ENCODE data around the gene RFX5.

Gene RFX5

GRCh38 chr1:151364996-151365395 lies 17.9 kb upstream of the RFX5 start:
- Histone ChIP-seq H3K9me3 (ENCODE audit: insufficient read depth, low read depth, low read length) (peaks cover 18% of the 10 kb centered on the region), H3K4me3 (ENCODE audit: low read depth, low read length) (no peak overlapping the region), H3K4me2 (ENCODE audit: low read length) (no peak overlapping the region), H3K18ac (ENCODE audit: low read length) (no peak overlapping the region), H4K91ac (ENCODE audit: low read depth, low read length) (no peak overlapping the region), H3K79me1 (ENCODE audit: low read length) (no peaks in the 10 kb centered on the region), H2BK120ac (ENCODE audit: insufficient read depth, low read length, poor library complexity) (no peak overlapping the region), H2BK12ac (ENCODE audit: low read length) (no peak overlapping the region), H2BK5ac (ENCODE audit: low read depth, low read length, poor library complexity) (no peak overlapping the region), H2AK5ac (ENCODE audit: low read length) (no peak overlapping the region), H3K36me3 (ENCODE audit: control insufficient read depth in 1 of 2, insufficient read depth in 2 of 2, low read length in 2 of 2) (peaks cover 2 to 3% of the 10 kb centered on the region in 2 experiments), H3K4me1 (ENCODE audit: control insufficient read depth in 1 of 2, insufficient read depth in 2 of 2, low read length in 2 of 2) (no peaks in the 10 kb centered on the region), H3K27ac (ENCODE audit: low read depth, low read length) (no peak overlapping the region), H3K14ac (ENCODE audit: low read length) (no peak overlapping the region), H4K8ac (ENCODE audit: low read depth, low read length) (no peak overlapping the region), H3K27me3 (ENCODE audit: insufficient read depth, low read length) (no peaks in the 10 kb centered on the region), H3K79me2 (ENCODE audit: control insufficient read depth, insufficient read depth, low read length, poor library complexity) (no peaks in the 10 kb centered on the region), H3K23ac (ENCODE audit: low read length) (no peak overlapping the region), H3K9ac (ENCODE audit: low read length) (no peak overlapping the region), H3K4ac (ENCODE audit: low read depth, low read length) (no peak overlapping the region), H4K12ac (ENCODE audit: low read depth, low read length) (no peak overlapping the region), H2AFZ (ENCODE audit: insufficient read depth, low read length, poor library complexity) (no peak overlapping the region)
- WGBS (ENCODE audit: extremely low coverage, insufficient coverage, insufficient read length): no CpG with 5 or more reads among the region's 4 CpGs
- DNase-seq: no peak

DNA sequence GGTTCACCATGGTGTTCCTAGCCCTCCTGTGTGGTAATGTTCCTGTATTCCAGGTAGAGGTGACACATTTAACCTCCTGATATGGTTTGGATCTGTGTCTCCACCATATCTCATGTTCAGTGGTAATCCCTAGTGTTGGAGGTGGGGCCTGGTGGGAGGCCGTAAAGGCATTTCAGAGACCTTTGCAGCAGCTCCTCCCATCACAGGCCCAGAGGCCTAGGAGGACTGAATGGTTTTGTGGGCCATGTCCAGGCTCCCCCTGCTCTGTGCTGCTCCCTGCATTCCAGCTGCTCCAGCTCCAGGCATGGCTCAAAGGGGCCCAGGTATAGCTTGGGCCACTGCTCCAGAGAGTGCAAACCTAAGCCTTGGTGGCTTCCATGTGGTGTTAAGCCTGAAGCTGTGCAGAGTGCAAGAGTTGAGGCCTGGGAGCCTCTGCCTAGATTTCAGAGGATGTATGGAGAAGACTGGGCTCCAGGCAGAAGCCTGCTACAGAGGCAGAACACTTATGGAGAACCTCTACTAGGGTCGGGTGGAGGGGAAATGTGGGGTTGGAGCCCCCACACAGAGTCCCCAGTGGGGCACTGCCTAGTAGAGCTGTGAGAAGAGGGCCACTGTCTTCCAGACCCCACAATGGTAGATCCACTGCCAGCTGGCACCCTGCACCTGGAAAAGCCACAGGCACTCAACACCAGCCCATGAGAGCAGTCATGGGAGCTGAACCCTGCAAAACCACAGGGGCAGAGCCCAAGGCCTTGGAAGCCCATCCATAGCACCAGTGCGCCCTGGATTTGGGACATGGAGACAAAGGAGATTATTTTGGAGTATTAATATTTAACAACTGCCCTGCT lies 15.5 kb upstream of the RFX5 start:
- Histone ChIP-seq H3K79me1 (ENCODE audit: low read length) (no peaks in the 10 kb centered on the region), H4K12ac (ENCODE audit: low read depth, low read length) (no peak overlapping the region), H2BK120ac (ENCODE audit: insufficient read depth, low read length, poor library complexity) (no peak overlapping the region), H3K23ac (ENCODE audit: low read length) (no peak overlapping the region), H3K4ac (ENCODE audit: low read depth, low read length) (no peak overlapping the region), H3K4me3 (ENCODE audit: low read depth, low read length) (no peak overlapping the region), H3K27ac (ENCODE audit: low read depth, low read length) (no peak overlapping the region), H3K27me3 (ENCODE audit: insufficient read depth, low read length) (no peaks in the 10 kb centered on the region), H2AK5ac (ENCODE audit: low read length) (no peak overlapping the region), H2BK12ac (ENCODE audit: low read length) (no peak overlapping the region), H3K9ac (ENCODE audit: low read length) (no peak overlapping the region), H3K18ac (ENCODE audit: low read length) (no peak overlapping the region), H3K36me3 (ENCODE audit: control insufficient read depth in 1 of 2, insufficient read depth in 2 of 2, low read length in 2 of 2) (peaks cover 2 to 3% of the 10 kb centered on the region in 2 experiments), H3K79me2 (ENCODE audit: control insufficient read depth, insufficient read depth, low read length, poor library complexity) (no peaks in the 10 kb centered on the region), H4K91ac (ENCODE audit: low read depth, low read length) (no peak overlapping the region), H2AFZ (ENCODE audit: insufficient read depth, low read length, poor library complexity) (no peak overlapping the region), H3K4me2 (ENCODE audit: low read length) (no peak overlapping the region), H4K8ac (ENCODE audit: low read depth, low read length) (no peak overlapping the region), H3K14ac (ENCODE audit: low read length) (no peak overlapping the region), H3K9me3 (ENCODE audit: insufficient read depth, low read depth, low read length) (peaks cover 15% of the 10 kb centered on the region), H3K4me1 (ENCODE audit: control insufficient read depth in 1 of 2, insufficient read depth in 2 of 2, low read length in 2 of 2) (no peaks in the 10 kb centered on the region), H2BK5ac (ENCODE audit: low read depth, low read length, poor library complexity) (no peak overlapping the region)
- no CpG with 5 or more reads among the region's 3 CpGs for WGBS (ENCODE audit: extremely low coverage, insufficient coverage, insufficient read length)
- no peak for DNase-seq

GRCh38 chr1:151361883-151362282 lies 14.8 kb upstream of the RFX5 start:
- Histone ChIP-seq H3K4me1 (ENCODE audit: control insufficient read depth in 1 of 2, insufficient read depth in 2 of 2, low read length in 2 of 2) (no peaks in the 10 kb centered on the region), H3K23ac (ENCODE audit: low read length) (no peak overlapping the region), H4K8ac (ENCODE audit: low read depth, low read length) (no peak overlapping the region), H3K18ac (ENCODE audit: low read length) (no peak overlapping the region), H3K4me3 (ENCODE audit: low read depth, low read length) (no peak overlapping the region), H3K9me3 (ENCODE audit: insufficient read depth, low read depth, low read length) (peaks cover 15% of the 10 kb centered on the region), H3K27me3 (ENCODE audit: insufficient read depth, low read length) (no peaks in the 10 kb centered on the region), H2BK120ac (ENCODE audit: insufficient read depth, low read length, poor library complexity) (no peak overlapping the region), H2AK5ac (ENCODE audit: low read length) (no peak overlapping the region), H2AFZ (ENCODE audit: insufficient read depth, low read length, poor library complexity) (no peak overlapping the region), H3K4me2 (ENCODE audit: low read length) (no peak overlapping the region), H3K79me1 (ENCODE audit: low read length) (no peaks in the 10 kb centered on the region), H3K79me2 (ENCODE audit: control insufficient read depth, insufficient read depth, low read length, poor library complexity) (no peaks in the 10 kb centered on the region), H2BK12ac (ENCODE audit: low read length) (no peak overlapping the region), H2BK5ac (ENCODE audit: low read depth, low read length, poor library complexity) (no peak overlapping the region), H4K12ac (ENCODE audit: low read depth, low read length) (no peak overlapping the region), H3K14ac (ENCODE audit: low read length) (no peak overlapping the region), H4K91ac (ENCODE audit: low read depth, low read length) (no peak overlapping the region), H3K4ac (ENCODE audit: low read depth, low read length) (no peak overlapping the region), H3K9ac (ENCODE audit: low read length) (no peak overlapping the region), H3K27ac (ENCODE audit: low read depth, low read length) (no peak overlapping the region), H3K36me3 (ENCODE audit: control insufficient read depth in 1 of 2, insufficient read depth in 2 of 2, low read length in 2 of 2) (peaks cover 2 to 3% of the 10 kb centered on the region in 2 experiments)
- DNase-seq: no peak

DNA sequence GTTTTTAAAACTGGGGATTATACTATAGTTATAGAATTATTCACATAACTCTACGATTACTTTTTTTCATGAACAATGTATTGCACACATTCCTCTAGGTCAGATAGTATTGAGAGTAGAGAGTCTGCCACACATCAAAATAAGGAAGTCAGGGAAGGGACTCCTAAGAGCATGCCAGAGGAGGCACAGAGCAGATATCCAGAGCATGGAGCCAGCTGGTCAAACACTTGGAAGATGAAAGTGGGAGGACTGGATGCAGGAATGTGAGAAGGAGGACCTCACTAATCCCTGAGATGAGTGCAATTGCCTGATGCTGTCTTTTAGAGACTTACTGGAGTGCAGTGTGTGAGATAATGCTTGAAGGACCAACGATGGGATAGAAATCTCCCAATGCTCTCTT lies 9.6 kb upstream of the RFX5 start:
- H4K8ac ChIP-seq (ENCODE audit: low read depth, low read length): no peak overlapping the region
- H3K79me1 ChIP-seq (ENCODE audit: low read length): no peaks in the 10 kb centered on the region
- no peak overlapping the region for H3K27ac ChIP-seq (ENCODE audit: low read depth, low read length)
- no peak overlapping the region for H2BK120ac ChIP-seq (ENCODE audit: insufficient read depth, low read length, poor library complexity)
- H3K4me1 ChIP-seq (ENCODE audit: control insufficient read depth in 1 of 2, insufficient read depth in 2 of 2, low read length in 2 of 2): no peaks in the 10 kb centered on the region
- no peak overlapping the region for H3K4ac ChIP-seq (ENCODE audit: low read depth, low read length)
- no peak overlapping the region for H3K23ac ChIP-seq (ENCODE audit: low read length)
- no peak overlapping the region for H3K4me2 ChIP-seq (ENCODE audit: low read length)
- H3K14ac ChIP-seq (ENCODE audit: low read length): no peak overlapping the region
- no peak overlapping the region for H2AK5ac ChIP-seq (ENCODE audit: low read length)
- no peak overlapping the region for H2BK5ac ChIP-seq (ENCODE audit: low read depth, low read length, poor library complexity)
- no peak for DNase-seq
- no peak overlapping the region for H2BK12ac ChIP-seq (ENCODE audit: low read length)
- no peaks in the 10 kb centered on the region for H3K36me3 ChIP-seq (ENCODE audit: control insufficient read depth in 1 of 2, insufficient read depth in 2 of 2, low read length in 2 of 2)
- no peak overlapping the region for H4K91ac ChIP-seq (ENCODE audit: low read depth, low read length)
- H3K27me3 ChIP-seq (ENCODE audit: insufficient read depth, low read length): no peaks in the 10 kb centered on the region
- H3K9me3 ChIP-seq (ENCODE audit: insufficient read depth, low read depth, low read length): peaks cover 3% of the 10 kb centered on the region
- no peak overlapping the region for H2AFZ ChIP-seq (ENCODE audit: insufficient read depth, low read length, poor library complexity)
- peak overlapping the region; percentile 14 for H3K9ac ChIP-seq (ENCODE audit: low read length)
- H3K4me3 ChIP-seq (ENCODE audit: low read depth, low read length): no peak overlapping the region
- no peaks in the 10 kb centered on the region for H3K79me2 ChIP-seq (ENCODE audit: control insufficient read depth, insufficient read depth, low read length, poor library complexity)
- H4K12ac ChIP-seq (ENCODE audit: low read depth, low read length): no peak overlapping the region
- no CpG with 5 or more reads among the region's 2 CpGs for WGBS (ENCODE audit: extremely low coverage, insufficient coverage, insufficient read length)
- no peak overlapping the region for H3K18ac ChIP-seq (ENCODE audit: low read length)

Measured in trophoblast cell (in vitro differentiated cells and primary cell).